CD4-positive, CD25-positive, alpha-beta regulatory T cell (primary cell): ENCODE results near the gene IRF2. TPM values are rescaled to one million over a fixed set of nuclear protein-coding genes. Genes with fewer than 3 reads are reported as not detected.

Experiments
- ATAC-seq, 2 donors: fragments of 150-1000 bp; cut with Tn5 transposase; one replicate each; pipeline ENCODE4 v1.10.0; 2021; ENCODE audit warnings: low read depth in 2 of 2, moderate number of reproducible peaks in 2 of 2, moderate library complexity in 1 of 2
- DNase-seq, 3 donors: peaks; one replicate each; pipeline versions ENCODE4 v3.0.0 to v3.0.0-alpha.2; 2012 to 2022; ENCODE audit warnings: mixed read lengths in 1 of 3
- H3K27ac ChIP-seq: one replicate; pipeline ENCODE4 v1.7.0; 2013; ENCODE audit warnings: mild to moderate bottlenecking, low read length; ENCODE audit not compliant: insufficient read depth, poor library complexity, severe bottlenecking
- H3K27me3 ChIP-seq: one replicate; pipeline ENCODE4 v1.7.0; 2013; ENCODE audit warnings: low read length; ENCODE audit not compliant: control insufficient read depth, insufficient read depth
- H3K36me3 ChIP-seq: one replicate; pipeline ENCODE4 v1.7.0; 2013; ENCODE audit warnings: mild to moderate bottlenecking, low read length, moderate library complexity; ENCODE audit not compliant: control insufficient read depth, insufficient read depth
- H3K4me1 ChIP-seq: 2 replicates; pipeline ENCODE4 v1.7.0; 2013; ENCODE audit warnings: mild to moderate bottlenecking, low read length; ENCODE audit not compliant: insufficient read depth, control insufficient read depth, poor library complexity, severe bottlenecking
- H3K4me3 ChIP-seq: one replicate; pipeline ENCODE4 v1.7.0; 2013; ENCODE audit warnings: low read depth, mild to moderate bottlenecking, low read length, moderate library complexity
- H3K9me3 ChIP-seq, 2 experiments: 1 replicate in 1 of 2; 2 replicates in 1 of 2; pipeline ENCODE4 v1.7.0; 2013; ENCODE audit warnings: low read length in 2 of 2, mild to moderate bottlenecking in 1 of 2, moderate library complexity in 1 of 2; ENCODE audit not compliant: control insufficient read depth in 2 of 2
- H3K27ac Mint-ChIP-seq, 3 donors: one replicate each; pipeline ENCODE4 v1.8.0; 2020 to 2022; ENCODE audit warnings: mild to moderate bottlenecking in 3 of 3, mixed read lengths in 3 of 3, moderate library complexity in 2 of 3
- H3K27me3 Mint-ChIP-seq: one replicate; pipeline ENCODE4 v1.8.0; 2022; ENCODE audit warnings: mild to moderate bottlenecking, mixed read lengths
- H3K36me3 Mint-ChIP-seq: one replicate; pipeline ENCODE4 v1.8.0; 2020; ENCODE audit warnings: mixed read lengths
- H3K4me1 Mint-ChIP-seq, 4 donors: one replicate each; pipeline ENCODE4 v1.8.0; 2020 to 2022; ENCODE audit warnings: mixed read lengths in 4 of 4, mild to moderate bottlenecking in 1 of 4
- H3K4me3 Mint-ChIP-seq, 4 donors: one replicate each; pipeline ENCODE4 v1.8.0; 2020 to 2022; ENCODE audit warnings: mild to moderate bottlenecking in 4 of 4, mixed read lengths in 4 of 4, moderate library complexity in 3 of 4
- H3K9me3 Mint-ChIP-seq, 7 donors: one replicate each; pipeline ENCODE4 v1.8.0; 2020 to 2022; ENCODE audit warnings: mixed read lengths in 7 of 7, mild to moderate bottlenecking in 3 of 7, moderate library complexity in 2 of 7
- polyA plus RNA-seq, 4 donors: library from polyadenylated mRNA; unstranded; fragments of 300-500 nt; fragmentation: Illumina TruSeq; gene quantifications; one replicate each; pipeline ENCODE4 v1.2.3, GENCODE V29; 2021
- total RNA-seq: library from RNA; stranded (reverse); gene quantifications from one replicate; pipeline ENCODE4 v1.2.3, GENCODE V29; 2022

The IRF2 gene
- total and polyA plus RNA-seq, 5 donors from 2014 or later = 63.4 to 112 (median 98.3) TPM

- Histone ChIP-seq H3K27me3 (no peaks in the 10 kb centered on the region), H3K4me1 (no peaks in the 10 kb centered on the region), H3K36me3 (peaks cover 92% of the 10 kb centered on the region), H3K9me3 (no peaks in the 10 kb centered on the region), H3K4me3 (no peak overlapping the region), H3K27ac (no peak overlapping the region)
- DNase-seq (no peak), ATAC-seq (no peak)
- Mint-ChIP-seq H3K9me3 (no peaks in the 10 kb centered on the region), H3K27me3 (no peaks in the 10 kb centered on the region), H3K4me3 (no peak overlapping the region), H3K4me1 (peaks cover 5 to 26% (median 21%) of the 10 kb centered on the region in 4 donors), H3K36me3 (peaks cover 75% of the 10 kb centered on the region), H3K27ac (peak overlapping the region in 2 of 3 donors; percentile 55 to 69)
Measured at GRCh38 chr4:184397516-184398163, 76.7 kb downstream of the IRF2 start.

GRCh38 chr4:184396570-184397515 is 77.5 kb downstream of the IRF2 start:
- Histone ChIP-seq H3K4me3 (no peak overlapping the region), H3K4me1 (no peaks in the 10 kb centered on the region), H3K27me3 (no peaks in the 10 kb centered on the region), H3K36me3 (peaks cover 92% of the 10 kb centered on the region), H3K27ac (no peak overlapping the region), H3K9me3 (no peaks in the 10 kb centered on the region)
- H3K4me3 Mint-ChIP-seq = no peak overlapping the region
- peak overlapping the region; percentile 6 to 86 (median 69) for H3K27ac Mint-ChIP-seq
- DNase-seq (peak in 1 of 3 donors; percentile 24), ATAC-seq (no peak)
- H3K4me1 Mint-ChIP-seq = peaks cover 5 to 26% (median 16%) of the 10 kb centered on the region in 4 donors
- H3K36me3 Mint-ChIP-seq = peaks cover 77% of the 10 kb centered on the region
- no peaks in the 10 kb centered on the region for H3K27me3 Mint-ChIP-seq
- no peaks in the 10 kb centered on the region for H3K9me3 Mint-ChIP-seq

- Mint-ChIP-seq H3K27ac (no peak overlapping the region), H3K9me3 (no peaks in the 10 kb centered on the region), H3K4me3 (no peak overlapping the region), H3K4me1 (peaks cover 5 to 26% (median 18%) of the 10 kb centered on the region in 4 donors), H3K27me3 (no peaks in the 10 kb centered on the region), H3K36me3 (peaks cover 77% of the 10 kb centered on the region)
- no peak for DNase-seq
- H3K27ac ChIP-seq = no peak overlapping the region
- H3K27me3 ChIP-seq = no peaks in the 10 kb centered on the region
- peak in 1 of 2 donors; percentile 25 for ATAC-seq
- H3K4me3 ChIP-seq = no peak overlapping the region
- no peaks in the 10 kb centered on the region for H3K9me3 ChIP-seq
- peaks cover 92% of the 10 kb centered on the region for H3K36me3 ChIP-seq
- H3K4me1 ChIP-seq = no peaks in the 10 kb centered on the region
Measured at GRCh38 chr4:184395971-184396391, 78.4 kb downstream of the IRF2 start.

DNA sequence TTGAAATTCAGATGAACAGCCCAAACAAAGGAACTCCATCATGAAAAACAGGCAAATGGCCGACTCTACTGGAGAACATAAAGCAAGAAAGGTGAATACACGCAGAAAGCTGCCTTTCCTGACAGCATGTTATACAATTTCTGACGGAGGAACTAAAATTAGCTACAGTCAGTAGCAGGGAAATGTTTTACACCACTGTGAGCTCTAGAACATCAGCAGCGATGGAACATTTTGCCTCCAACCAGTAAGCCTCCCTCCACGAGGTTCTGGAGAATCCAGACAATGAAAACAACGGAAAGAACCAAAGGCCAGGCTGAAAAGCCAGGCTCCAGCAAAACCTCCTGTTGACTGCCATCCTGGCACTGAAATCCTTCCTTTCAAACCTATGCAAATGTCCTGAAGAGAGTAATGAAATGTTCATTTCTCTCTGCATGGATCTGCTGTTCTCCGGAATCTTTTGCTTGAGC is 78.9 kb downstream of the IRF2 start:
- Mint-ChIP-seq H3K4me1 (peaks cover 5 to 25% (median 20%) of the 10 kb centered on the region in 4 donors), H3K27ac (no peak overlapping the region), H3K4me3 (no peak overlapping the region), H3K36me3 (peaks cover 77% of the 10 kb centered on the region), H3K9me3 (no peaks in the 10 kb centered on the region), H3K27me3 (no peaks in the 10 kb centered on the region)
- Histone ChIP-seq H3K36me3 (peaks cover 92% of the 10 kb centered on the region), H3K27me3 (no peaks in the 10 kb centered on the region), H3K4me3 (no peak overlapping the region), H3K27ac (no peak overlapping the region), H3K4me1 (no peaks in the 10 kb centered on the region), H3K9me3 (no peaks in the 10 kb centered on the region)
- no peak for DNase-seq
- ATAC-seq = no peak

DNA sequence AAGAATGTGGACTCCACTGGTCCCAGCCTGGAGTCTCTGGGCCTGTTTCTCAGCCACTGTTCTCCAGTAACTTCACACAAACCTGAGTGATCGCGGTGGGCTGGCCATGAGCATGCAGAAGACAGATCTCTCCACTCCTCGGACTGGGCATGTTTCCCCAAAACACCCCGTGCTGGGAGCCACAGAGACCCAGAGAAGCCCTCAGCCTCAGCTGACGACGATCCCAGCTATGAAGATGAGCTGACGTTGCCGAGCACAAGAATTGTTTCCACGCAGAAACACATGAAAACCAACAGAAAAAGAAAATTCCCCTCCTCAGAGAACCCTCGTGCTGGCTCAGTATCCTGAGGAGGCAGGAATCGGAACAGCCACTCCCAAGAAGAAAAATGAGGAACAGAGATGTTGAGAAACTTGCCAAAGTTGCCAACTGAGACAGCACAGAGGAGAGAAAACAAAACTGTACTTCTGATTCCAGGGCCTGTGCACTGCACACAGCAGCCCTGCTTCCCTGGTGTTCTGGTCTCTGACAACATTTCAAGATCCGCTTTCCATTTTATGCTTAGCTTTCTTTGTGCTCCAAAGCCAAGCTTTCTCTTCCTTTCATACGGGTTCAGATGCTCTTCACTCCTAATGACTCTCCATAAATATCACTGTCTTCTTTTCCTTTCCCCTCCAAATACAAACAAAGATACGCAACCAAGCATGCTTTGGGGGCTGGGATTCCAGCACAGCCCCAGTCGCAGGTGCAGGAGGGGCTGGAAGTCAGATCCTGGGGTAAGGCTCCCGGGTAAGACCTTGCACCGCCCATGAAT is 81.4 kb downstream of the IRF2 start:
- DNase-seq = no peak
- H3K27me3 Mint-ChIP-seq = no peaks in the 10 kb centered on the region
- peaks cover 95% of the 10 kb centered on the region for H3K36me3 ChIP-seq

DNA sequence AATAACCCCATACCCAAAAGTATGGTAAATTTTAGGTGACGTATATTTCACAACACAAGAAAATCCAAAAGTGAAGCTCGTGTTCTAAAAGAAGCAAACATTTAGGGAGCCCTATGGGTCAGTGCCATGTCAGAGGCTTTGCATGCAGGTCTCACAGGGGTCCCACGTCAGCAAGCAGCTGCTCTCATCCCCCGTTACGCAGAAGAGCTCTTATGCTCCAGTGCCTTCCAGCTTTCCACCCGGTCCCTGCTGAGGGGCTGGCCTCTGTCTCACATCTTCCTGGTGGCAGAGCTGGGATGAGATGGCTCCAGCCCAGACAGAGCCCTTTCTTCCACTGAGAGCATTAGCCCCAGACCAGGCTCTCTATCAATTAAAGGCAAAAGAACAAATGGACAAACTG is 82.0 kb downstream of the IRF2 start:
- DNase-seq = no peak
- peaks cover 95% of the 10 kb centered on the region for H3K36me3 ChIP-seq
- no peaks in the 10 kb centered on the region for H3K4me1 ChIP-seq
- H3K9me3 ChIP-seq = no peaks in the 10 kb centered on the region
- H3K27me3 ChIP-seq = no peaks in the 10 kb centered on the region
- H3K9me3 Mint-ChIP-seq = no peaks in the 10 kb centered on the region
- no peak overlapping the region for H3K27ac Mint-ChIP-seq
- no peaks in the 10 kb centered on the region for H3K27me3 Mint-ChIP-seq
- H3K36me3 Mint-ChIP-seq = peaks cover 83% of the 10 kb centered on the region
- no peak overlapping the region for H3K4me3 ChIP-seq
- H3K4me3 Mint-ChIP-seq = peak overlapping the region in 1 of 4 donors; percentile 43
- no peak for ATAC-seq
- no peak overlapping the region for H3K27ac ChIP-seq
- peaks cover 11 to 22% (median 18%) of the 10 kb centered on the region in 4 donors for H3K4me1 Mint-ChIP-seq

More for the DNA sequence above, 81.4 kb downstream of the IRF2 start:
- no peaks in the 10 kb centered on the region for H3K4me1 ChIP-seq
- no peak for ATAC-seq
- H3K27ac Mint-ChIP-seq = peak overlapping the region in 1 of 3 donors; percentile 53
- no peaks in the 10 kb centered on the region for H3K27me3 ChIP-seq
- no peaks in the 10 kb centered on the region for H3K9me3 Mint-ChIP-seq
- peak overlapping the region in 1 of 4 donors; percentile 43 for H3K4me3 Mint-ChIP-seq
- no peak overlapping the region for H3K27ac ChIP-seq
- peaks cover 85% of the 10 kb centered on the region for H3K36me3 Mint-ChIP-seq
- H3K4me3 ChIP-seq = no peak overlapping the region
- H3K4me1 Mint-ChIP-seq = peaks cover 9 to 25% (median 20%) of the 10 kb centered on the region in 4 donors
- no peaks in the 10 kb centered on the region for H3K9me3 ChIP-seq
